ENCODE data around the gene RCBTB2. TPM values are rescaled to one million over a fixed set of nuclear protein-coding genes. Genes with fewer than 3 reads are reported as not detected.

RCBTB2 gene
- total RNA-seq, 1 donor from 2014 or later: 20.1 TPM

DNA sequence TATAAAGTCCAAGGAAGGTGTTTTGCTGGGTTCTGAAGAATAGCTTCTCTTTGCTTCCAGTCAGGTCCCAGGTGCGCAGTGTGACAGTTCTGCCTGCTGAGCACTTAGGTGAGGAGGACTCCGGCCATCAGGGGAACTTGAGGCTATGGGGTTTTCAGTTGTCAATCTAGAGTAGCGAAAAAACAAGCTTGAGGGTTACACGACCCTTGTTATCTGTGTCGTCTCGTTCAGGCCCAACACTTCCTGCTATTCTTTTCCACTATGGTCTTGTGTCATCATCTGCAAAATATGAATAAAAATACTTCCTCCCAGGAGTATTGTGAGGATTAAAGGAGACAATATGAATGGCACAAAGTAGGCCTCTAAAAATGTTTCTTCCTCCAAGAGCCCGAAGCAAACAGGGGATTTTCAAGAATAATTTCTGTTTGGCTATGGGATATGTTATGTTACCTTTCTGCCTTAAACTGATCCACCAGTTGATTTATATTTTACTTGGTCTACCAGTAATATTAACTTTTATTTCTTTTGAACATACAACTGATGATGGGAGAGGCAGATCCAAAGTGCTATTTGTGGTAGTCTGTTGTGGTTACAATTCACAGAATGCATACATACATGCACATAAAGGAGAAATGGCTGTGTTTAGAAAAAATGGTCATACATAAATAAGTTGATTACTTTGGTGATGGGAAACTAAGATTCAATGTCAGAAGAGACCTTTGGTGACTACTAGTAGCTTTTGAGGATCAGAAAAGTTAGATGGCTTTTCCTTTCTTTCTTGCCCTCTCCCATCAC lies 40.5 kb upstream of the RCBTB2 start:
- intact Hi-C loops (cut with DNase I): no loop called here
- ATAC-seq: no peak
- peaks cover 57% of the 10 kb centered on the region for H3K4me1 ChIP-seq
- H3K36me3 ChIP-seq: no peaks in the 10 kb centered on the region
- DNase-seq: no peak
- H3K9me3 ChIP-seq: no peaks in the 10 kb centered on the region
- no peak overlapping the region for H3K4me3 ChIP-seq
- no peak overlapping the region for H3K27ac ChIP-seq
- no peak for TF ChIP-seq CTCF (IDR thresholded peaks at IDR 0.05)
- no peaks in the 10 kb centered on the region for H3K27me3 ChIP-seq (ENCODE audit: low read depth)

DNA sequence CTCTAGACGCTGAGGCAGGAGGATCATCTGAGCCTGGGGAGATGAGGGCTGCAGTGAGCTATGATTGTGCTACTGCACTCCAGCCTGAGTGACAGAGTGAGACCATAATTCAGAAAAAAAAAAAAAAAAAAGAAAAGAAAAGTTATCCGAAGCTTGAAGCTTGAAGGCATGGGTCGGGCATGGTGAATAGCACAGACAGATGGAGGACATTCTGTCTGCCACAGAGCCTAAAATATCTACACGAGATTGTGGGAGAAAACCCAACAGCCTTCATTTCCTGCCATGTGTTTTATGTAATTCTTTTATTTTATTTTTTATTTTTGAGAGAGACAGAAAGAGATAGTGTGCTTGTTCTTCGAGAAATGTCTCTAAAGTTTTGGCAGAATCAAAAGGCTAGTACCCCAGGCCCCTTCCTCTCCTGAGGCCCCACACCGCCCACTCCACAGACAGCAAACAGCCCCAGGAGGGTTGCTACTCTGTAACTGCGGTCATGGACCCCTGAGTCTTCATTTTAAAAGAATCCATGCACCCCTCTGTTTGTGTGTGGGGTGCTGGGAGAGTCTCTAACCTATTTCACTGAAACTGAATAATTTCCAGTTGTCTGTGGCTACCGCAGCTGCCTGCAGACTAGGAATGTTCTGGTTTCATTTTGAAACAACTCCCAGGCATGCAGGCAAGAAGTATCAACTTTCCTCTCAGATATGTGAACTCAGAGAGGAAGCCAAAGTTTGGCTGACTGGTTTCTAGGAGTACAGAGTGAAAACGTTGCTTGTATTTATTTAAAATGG lies 38.4 kb upstream of the RCBTB2 start:
- no peak for TF ChIP-seq CTCF (IDR thresholded peaks at IDR 0.05)
- Histone ChIP-seq H3K4me1 (peaks cover 64% of the 10 kb centered on the region), H3K9me3 (no peaks in the 10 kb centered on the region), H3K36me3 (no peaks in the 10 kb centered on the region), H3K27me3 (ENCODE audit: low read depth) (no peaks in the 10 kb centered on the region), H3K4me3 (peak overlapping the region; percentile 22), H3K27ac (peak overlapping the region; percentile 84)
- ATAC-seq (no peak), DNase-seq (no peak)
- intact Hi-C loops (cut with DNase I): no loop called here

- DNase-seq: peak; percentile 62
- Histone ChIP-seq H3K4me1 (peaks cover 64% of the 10 kb centered on the region), H3K9me3 (no peaks in the 10 kb centered on the region), H3K4me3 (no peak overlapping the region), H3K27me3 (ENCODE audit: low read depth) (no peaks in the 10 kb centered on the region), H3K36me3 (no peaks in the 10 kb centered on the region), H3K27ac (peak overlapping the region; percentile 84)
- peak; percentile 35 for ATAC-seq
- intact Hi-C loops (cut with DNase I): no loop called here
- no peak for TF ChIP-seq CTCF (IDR thresholded peaks at IDR 0.05)
These were observed 37.4 kb upstream of the RCBTB2 start for GRCh38 chr13:48570216-48570828.

DNA sequence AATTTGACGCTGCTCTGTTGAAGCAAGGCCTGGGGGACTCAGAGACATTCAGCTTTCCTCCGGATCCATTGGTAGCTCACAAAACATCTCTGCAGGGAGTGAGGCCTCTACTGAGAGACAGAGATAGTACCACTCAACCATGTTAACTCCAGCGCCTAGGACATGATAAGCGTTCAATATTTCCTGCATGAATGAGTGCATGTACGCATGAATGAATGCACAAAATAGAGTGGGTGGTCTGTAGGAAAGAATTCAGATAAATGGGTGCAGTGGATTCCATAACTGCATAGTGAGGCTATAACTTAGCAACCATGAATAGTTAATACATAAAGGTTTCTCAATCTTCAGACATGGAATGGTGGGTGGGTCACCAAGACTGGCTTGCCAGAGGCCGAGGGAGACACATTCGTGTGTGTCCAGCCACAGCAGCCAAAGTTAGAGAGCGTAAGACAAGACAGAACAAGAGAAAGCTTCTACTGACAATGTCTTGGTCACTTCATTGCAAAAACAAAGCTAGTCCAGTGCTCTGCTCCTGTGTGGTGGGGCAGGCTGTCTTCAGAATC lies 36.3 kb upstream of the RCBTB2 start:
- Histone ChIP-seq H3K4me1 (peaks cover 68% of the 10 kb centered on the region), H3K27me3 (ENCODE audit: low read depth) (no peaks in the 10 kb centered on the region), H3K4me3 (no peak overlapping the region), H3K27ac (peak overlapping the region; percentile 70), H3K9me3 (no peaks in the 10 kb centered on the region), H3K36me3 (no peaks in the 10 kb centered on the region)
- intact Hi-C loops (cut with DNase I): no loop called here
- no peak for DNase-seq
- ATAC-seq: no peak
- TF ChIP-seq CTCF (IDR thresholded peaks at IDR 0.05): no peak

- H3K9me3 ChIP-seq: no peaks in the 10 kb centered on the region
- H3K4me3 ChIP-seq: no peak overlapping the region
- H3K27ac ChIP-seq: peak overlapping the region; percentile 70
- no peaks in the 10 kb centered on the region for H3K36me3 ChIP-seq
- DNase-seq: no peak
- TF ChIP-seq CTCF (IDR thresholded peaks at IDR 0.05): no peak
- no peak for ATAC-seq
- H3K4me1 ChIP-seq: peaks cover 71% of the 10 kb centered on the region
- no peaks in the 10 kb centered on the region for H3K27me3 ChIP-seq (ENCODE audit: low read depth)
- intact Hi-C loops (cut with DNase I): no loop called here
These were observed 35.7 kb upstream of the RCBTB2 start for GRCh38 chr13:48568370-48569103.

All from lower lobe of right lung (tissue), 2 donors.